Measurements from ENCODE around the gene RANBP17.
A peak's percentile ranks its signal among the peaks of the same experiment; 100 is the strongest.
"Not testable (repeated sequence)": the region's sequence is repeated elsewhere in the genome, so short reads cannot be mapped to it uniquely, and the experiment has no call there.

Gene RANBP17

GRCh38 chr5:170917113-170917512, 55.3 kb downstream of the RANBP17 start:
- H3K79me2 ChIP-seq (ENCODE audit: low read length): no peaks in the 10 kb centered on the region
- no peak overlapping the region for H2AFZ ChIP-seq (ENCODE audit: low read depth, low read length)
- no peak for TF ChIP-seq EZH2phosphoT487 (IDR thresholded peaks at IDR 0.05; ENCODE audit: low read depth)
- peak; percentile 25; the same call in 1 of the 2 replicates for TF ChIP-seq CTCF (IDR thresholded peaks at IDR 0.05; ENCODE audit: low read depth, low read length)
- no peaks in the 10 kb centered on the region for H3K4me1 ChIP-seq (ENCODE audit: low read length)
- H3K4me2 ChIP-seq (ENCODE audit: low read length): no peak overlapping the region
- no peaks in the 10 kb centered on the region for H3K36me3 ChIP-seq (replicated peaks; ENCODE audit: low read depth, low read length)
- H3K4me3 ChIP-seq (ENCODE audit: low read length): no peak overlapping the region
- no peaks in the 10 kb centered on the region for H3K9me3 ChIP-seq (ENCODE audit: insufficient read depth, low read length)
- no peak overlapping the region for H3K27ac ChIP-seq (ENCODE audit: low read length)
- H4K20me1 ChIP-seq (ENCODE audit: insufficient read depth, low read length): no peaks in the 10 kb centered on the region
- H3K27me3 ChIP-seq (ENCODE audit: low read depth, low read length): peaks cover 22% of the 10 kb centered on the region
- no peak overlapping the region for H3K9ac ChIP-seq (ENCODE audit: low read length)

GRCh38 chr5:170920196-170920595, 58.4 kb downstream of the RANBP17 start:
- H3K27me3 ChIP-seq (ENCODE audit: low read depth, low read length): peaks cover 9% of the 10 kb centered on the region
- H3K9me3 ChIP-seq (ENCODE audit: insufficient read depth, low read length): no peaks in the 10 kb centered on the region
- H3K4me1 ChIP-seq (ENCODE audit: low read length): no peaks in the 10 kb centered on the region
- no peaks in the 10 kb centered on the region for H3K79me2 ChIP-seq (ENCODE audit: low read length)
- H3K36me3 ChIP-seq (replicated peaks; ENCODE audit: low read depth, low read length): no peaks in the 10 kb centered on the region
- H2AFZ ChIP-seq (ENCODE audit: low read depth, low read length): no peak overlapping the region
- no peak overlapping the region for H3K9ac ChIP-seq (ENCODE audit: low read length)
- H4K20me1 ChIP-seq (ENCODE audit: insufficient read depth, low read length): no peaks in the 10 kb centered on the region
- no peak for TF ChIP-seq CTCF (IDR thresholded peaks at IDR 0.05; ENCODE audit: low read depth, low read length)
- TF ChIP-seq EZH2phosphoT487 (IDR thresholded peaks at IDR 0.05; ENCODE audit: low read depth): no peak
- no peak overlapping the region for H3K4me3 ChIP-seq (ENCODE audit: low read length)
- no peak overlapping the region for H3K4me2 ChIP-seq (ENCODE audit: low read length)
- H3K27ac ChIP-seq (ENCODE audit: low read length): no peak overlapping the region

- H3K27me3 ChIP-seq (ENCODE audit: low read depth, low read length); H3K4me2 ChIP-seq (ENCODE audit: low read length); H4K20me1 ChIP-seq (ENCODE audit: insufficient read depth, low read length); H3K9ac ChIP-seq (ENCODE audit: low read length); H3K27ac ChIP-seq (ENCODE audit: low read length); H3K79me2 ChIP-seq (ENCODE audit: low read length); H3K9me3 ChIP-seq (ENCODE audit: insufficient read depth, low read length); H3K4me1 ChIP-seq (ENCODE audit: low read length); H2AFZ ChIP-seq (ENCODE audit: low read depth, low read length); H3K36me3 ChIP-seq (replicated peaks; ENCODE audit: low read depth, low read length); H3K4me3 ChIP-seq (ENCODE audit: low read length): not testable (repeated sequence)
Observed at GRCh38 chr5:170922331-170922730, 60.5 kb downstream of the RANBP17 start.

GRCh38 chr5:170923910-170924620, 62.2 kb downstream of the RANBP17 start:
- Histone ChIP-seq H3K4me2 (ENCODE audit: low read length) (no peak overlapping the region), H2AFZ (ENCODE audit: low read depth, low read length) (no peak overlapping the region), H3K79me2 (ENCODE audit: low read length) (no peaks in the 10 kb centered on the region), H4K20me1 (ENCODE audit: insufficient read depth, low read length) (no peaks in the 10 kb centered on the region), H3K4me1 (ENCODE audit: low read length) (no peaks in the 10 kb centered on the region), H3K36me3 (replicated peaks; ENCODE audit: low read depth, low read length) (no peaks in the 10 kb centered on the region), H3K9me3 (ENCODE audit: insufficient read depth, low read length) (no peaks in the 10 kb centered on the region), H3K27me3 (ENCODE audit: low read depth, low read length) (peaks cover 9% of the 10 kb centered on the region), H3K27ac (ENCODE audit: low read length) (no peak overlapping the region), H3K4me3 (ENCODE audit: low read length) (no peak overlapping the region), H3K9ac (ENCODE audit: low read length) (no peak overlapping the region)
- TF ChIP-seq CTCF (IDR thresholded peaks at IDR 0.05; ENCODE audit: low read depth, low read length) (no peak), EZH2phosphoT487 (IDR thresholded peaks at IDR 0.05; ENCODE audit: low read depth) (no peak)

- not testable (repeated sequence) for H3K4me3 ChIP-seq (ENCODE audit: low read length); H3K36me3 ChIP-seq (replicated peaks; ENCODE audit: low read depth, low read length); H3K9me3 ChIP-seq (ENCODE audit: insufficient read depth, low read length); H3K27me3 ChIP-seq (ENCODE audit: low read depth, low read length); H3K79me2 ChIP-seq (ENCODE audit: low read length); H3K4me1 ChIP-seq (ENCODE audit: low read length); H4K20me1 ChIP-seq (ENCODE audit: insufficient read depth, low read length); H3K4me2 ChIP-seq (ENCODE audit: low read length); H3K9ac ChIP-seq (ENCODE audit: low read length); H3K27ac ChIP-seq (ENCODE audit: low read length); H2AFZ ChIP-seq (ENCODE audit: low read depth, low read length)
Observed at GRCh38 chr5:170935534-170936218, 73.9 kb downstream of the RANBP17 start.

Measured in OCI-LY3 (cell line).